OCI-LY1 (cell line): ENCODE results near the gene PRSS56.

Experiments used
- H2AFZ ChIP-seq: fragments of 200-600 bp; sonication (generic), shearing (Covaris generic); 2 replicates; pipeline ENCODE4 v1.6.0; 2014; ENCODE audit warnings: antibody characterized with exemption, mild to moderate bottlenecking, low read length
- H3F3A ChIP-seq: fragments of 200-600 bp; sonication (generic), shearing (Covaris generic); 2 replicates; pipeline ENCODE4 v1.6.0; 2014; ENCODE audit warnings: mild to moderate bottlenecking, antibody characterized with exemption, low read length, moderate library complexity; ENCODE audit not compliant: insufficient read depth
- H3K27ac ChIP-seq: fragments of 200-600 bp; sonication (generic); 2 replicates; pipeline ENCODE4 v1.5.1; 2014; ENCODE audit warnings: low read length, mixed run types, mild to moderate bottlenecking, low read depth; ENCODE audit not compliant: poor library complexity, severe bottlenecking
- H3K27me3 ChIP-seq: fragments of 200-600 bp; sonication (generic); 2 replicates; pipeline ENCODE4 v1.6.0; 2014; ENCODE audit warnings: antibody characterized with exemption, mild to moderate bottlenecking, low read length, moderate library complexity; ENCODE audit not compliant: insufficient read depth
- H3K36me3 ChIP-seq: fragments of 200-600 bp; sonication (generic); 2 replicates; pipeline ENCODE4 v1.6.1; 2014; ENCODE audit warnings: mild to moderate bottlenecking, antibody characterized with exemption, low read length, moderate library complexity, mixed read lengths; ENCODE audit not compliant: insufficient read depth
- H3K4me1 ChIP-seq: fragments of 200-600 bp; sonication (generic); 2 replicates; pipeline ENCODE4 v1.5.1; 2014; ENCODE audit warnings: mild to moderate bottlenecking, low read length, moderate library complexity; ENCODE audit not compliant: insufficient read depth, severe bottlenecking
- H3K4me2 ChIP-seq: fragments of 200-600 bp; sonication (generic), shearing (Covaris generic); 2 replicates; pipeline ENCODE4 v1.6.1; 2014; ENCODE audit warnings: low read length
- H3K4me3 ChIP-seq: fragments of 200-600 bp; sonication (generic); 2 replicates; pipeline ENCODE4 v1.5.1; 2014; ENCODE audit warnings: low read length, low read depth, mild to moderate bottlenecking, mixed read lengths; ENCODE audit not compliant: poor library complexity, severe bottlenecking
- H3K79me2 ChIP-seq: fragments of 200-600 bp; shearing (Covaris generic); 2 replicates; pipeline ENCODE4 v1.6.1; 2016; ENCODE audit warnings: mixed run types, low read length, mixed read lengths; ENCODE audit not compliant: insufficient read depth
- H3K9ac ChIP-seq: fragments of 200-600 bp; sonication (generic), shearing (Covaris generic); 2 replicates; pipeline ENCODE4 v1.6.1; 2014; ENCODE audit warnings: mild to moderate bottlenecking, low read length, mixed read lengths
- H3K9me2 ChIP-seq: fragments of 200-600 bp; sonication (generic), shearing (Covaris generic); 2 replicates; pipeline ENCODE4 v1.6.1; 2014; ENCODE audit warnings: low read depth, mild to moderate bottlenecking, low read length, mixed read lengths
- H3K9me3 ChIP-seq: fragments of 200-600 bp; shearing (Covaris generic); 2 replicates; pipeline ENCODE4 v1.6.1; 2014; ENCODE audit warnings: low read length, mixed read lengths
- H4K20me1 ChIP-seq: fragments of 200-600 bp; sonication (generic), shearing (Covaris generic); 2 replicates; pipeline ENCODE4 v1.6.0; 2016; ENCODE audit warnings: mild to moderate bottlenecking, low read length; ENCODE audit not compliant: insufficient read depth
- CTCF ChIP-seq: fragments of 200-600 bp; sonication (generic), shearing (Covaris generic); IDR thresholded peaks from 2 replicates; pipeline ENCODE4 v1.5.1; 2017; ENCODE audit warnings: mild to moderate bottlenecking, antibody characterized with exemption, low read length, moderate library complexity, mixed read lengths
- EZH2 ChIP-seq: fragments of 200-600 bp; sonication (generic), shearing (Covaris generic); IDR thresholded peaks from 2 replicates; pipeline ENCODE4 v1.8.0; 2017; ENCODE audit warnings: borderline replicate concordance, mixed run types, mild to moderate bottlenecking, antibody characterized with exemption, low read length, moderate library complexity, mixed read lengths

The PRSS56 gene

GRCh38 chr2:232551250-232551638 is 31.1 kb downstream of the PRSS56 start:
- no peaks in the 10 kb centered on the region for H3K27me3 ChIP-seq
- no peak overlapping the region for H2AFZ ChIP-seq
- TF ChIP-seq CTCF, result no peak
- TF ChIP-seq EZH2, result no peak
- no peaks in the 10 kb centered on the region for H3F3A ChIP-seq
- no peaks in the 10 kb centered on the region for H3K9me3 ChIP-seq
- H3K4me1 ChIP-seq, result peaks cover 19% of the 10 kb centered on the region
- peaks cover 20% of the 10 kb centered on the region; the same call in 1 of the 2 replicates for H3K79me2 ChIP-seq
- peaks cover 39% of the 10 kb centered on the region for H3K36me3 ChIP-seq
- no peaks in the 10 kb centered on the region for H3K9me2 ChIP-seq
- peak overlapping the region; percentile 91 for H3K4me2 ChIP-seq
- no peaks in the 10 kb centered on the region for H4K20me1 ChIP-seq
- peak overlapping the region; percentile 72 for H3K27ac ChIP-seq
- peak overlapping the region; percentile 98 for H3K9ac ChIP-seq
- peak overlapping the region; percentile 100 for H3K4me3 ChIP-seq

- Histone ChIP-seq H3K4me2 (peak overlapping the region; percentile 91), H3K9ac (peak overlapping the region; percentile 98), H3K9me3 (no peaks in the 10 kb centered on the region), H3K79me2 (peaks cover 20% of the 10 kb centered on the region; the same call in 1 of the 2 replicates), H3F3A (no peaks in the 10 kb centered on the region), H4K20me1 (no peaks in the 10 kb centered on the region), H3K4me1 (peaks cover 19% of the 10 kb centered on the region), H3K4me3 (peak overlapping the region; percentile 100), H3K27me3 (no peaks in the 10 kb centered on the region), H3K36me3 (peaks cover 39% of the 10 kb centered on the region), H3K27ac (no peak overlapping the region), H3K9me2 (no peaks in the 10 kb centered on the region), H2AFZ (no peak overlapping the region)
- TF ChIP-seq EZH2, result no peak
Measured at GRCh38 chr2:232551776-232552175, 31.6 kb downstream of the PRSS56 start.

- Histone ChIP-seq H3K79me2 (peaks cover 8% of the 10 kb centered on the region; the same call in 1 of the 2 replicates), H3K27ac (no peak overlapping the region), H3F3A (no peaks in the 10 kb centered on the region), H2AFZ (no peak overlapping the region), H3K9me3 (no peaks in the 10 kb centered on the region), H3K4me1 (peaks cover 6% of the 10 kb centered on the region), H3K9ac (no peak overlapping the region), H4K20me1 (no peaks in the 10 kb centered on the region), H3K9me2 (no peaks in the 10 kb centered on the region), H3K4me2 (no peak overlapping the region), H3K4me3 (no peak overlapping the region), H3K36me3 (peaks cover 62% of the 10 kb centered on the region), H3K27me3 (no peaks in the 10 kb centered on the region)
- TF ChIP-seq CTCF (no peak), EZH2 (no peak)
Measured at GRCh38 chr2:232556426-232556825, 36.2 kb downstream of the PRSS56 start.

GRCh38 chr2:232562515-232563151 is 42.4 kb downstream of the PRSS56 start:
- TF ChIP-seq CTCF (peak; percentile 26; the same call in 1 of the 2 replicates), EZH2 (no peak)
- Histone ChIP-seq H3K4me3 (no peak overlapping the region), H3K36me3 (peaks cover 86% of the 10 kb centered on the region), H4K20me1 (no peaks in the 10 kb centered on the region), H3K4me2 (no peak overlapping the region), H3K79me2 (no peaks in the 10 kb centered on the region), H3K27ac (no peak overlapping the region), H3K4me1 (no peaks in the 10 kb centered on the region), H3F3A (no peaks in the 10 kb centered on the region), H3K9me2 (no peaks in the 10 kb centered on the region), H3K9me3 (no peaks in the 10 kb centered on the region), H2AFZ (no peak overlapping the region), H3K9ac (no peak overlapping the region), H3K27me3 (no peaks in the 10 kb centered on the region)
